HL-60 (cell line): ENCODE data around the gene ZMYND8.

ENCODE experiments used
- GABPA ChIP-seq: IDR thresholded peaks from 2 replicates; pipeline ENCODE4 v1.6.1; 2012; ENCODE audit warnings: low read depth
- TF ChIP-seq, protein P1 (sequence below): IDR thresholded peaks from one replicate; pipeline ENCODE4 v1.5.1; 2011; ENCODE audit warnings: low read length, control low read depth, inconsistent platforms; ENCODE audit not compliant: insufficient read depth
- TF ChIP-seq, protein P2 (sequence below): IDR thresholded peaks from 2 replicates; pipeline ENCODE4 v1.6.1; 2012; ENCODE audit warnings: low read depth; ENCODE audit not compliant: insufficient replicate concordance

DNA sequence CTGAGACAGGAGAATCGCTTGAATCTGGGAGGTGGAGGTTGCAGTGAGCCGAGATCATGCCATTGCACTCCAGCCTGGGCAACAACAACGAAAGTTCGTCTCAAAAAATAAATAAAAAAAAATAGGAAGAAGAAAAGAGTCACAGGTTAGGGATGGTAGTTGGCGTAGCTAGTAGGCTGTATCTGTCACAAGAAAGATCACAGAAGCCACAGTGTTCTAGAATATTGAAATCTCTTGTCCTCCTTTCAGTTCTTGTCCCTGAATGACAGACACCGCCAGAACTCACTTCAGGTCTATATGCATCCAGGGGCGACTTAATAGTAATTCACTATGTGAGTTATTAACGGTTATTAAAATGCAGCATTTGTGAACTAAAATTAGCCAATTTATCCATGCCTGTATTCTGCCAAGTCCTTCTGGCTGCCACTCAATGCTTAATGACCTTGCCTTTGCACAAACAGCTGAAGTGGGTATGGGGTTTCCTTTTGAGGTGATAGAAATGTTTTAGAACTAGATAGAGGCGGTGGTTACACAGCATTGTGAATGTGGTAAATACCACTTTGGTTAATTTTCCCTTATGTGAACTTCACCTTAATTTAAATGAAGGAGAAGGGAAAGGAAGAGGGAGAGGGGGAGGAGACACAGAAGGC is 41.3 kb upstream of the ZMYND8 start:
- TF ChIP-seq, protein P1, sequence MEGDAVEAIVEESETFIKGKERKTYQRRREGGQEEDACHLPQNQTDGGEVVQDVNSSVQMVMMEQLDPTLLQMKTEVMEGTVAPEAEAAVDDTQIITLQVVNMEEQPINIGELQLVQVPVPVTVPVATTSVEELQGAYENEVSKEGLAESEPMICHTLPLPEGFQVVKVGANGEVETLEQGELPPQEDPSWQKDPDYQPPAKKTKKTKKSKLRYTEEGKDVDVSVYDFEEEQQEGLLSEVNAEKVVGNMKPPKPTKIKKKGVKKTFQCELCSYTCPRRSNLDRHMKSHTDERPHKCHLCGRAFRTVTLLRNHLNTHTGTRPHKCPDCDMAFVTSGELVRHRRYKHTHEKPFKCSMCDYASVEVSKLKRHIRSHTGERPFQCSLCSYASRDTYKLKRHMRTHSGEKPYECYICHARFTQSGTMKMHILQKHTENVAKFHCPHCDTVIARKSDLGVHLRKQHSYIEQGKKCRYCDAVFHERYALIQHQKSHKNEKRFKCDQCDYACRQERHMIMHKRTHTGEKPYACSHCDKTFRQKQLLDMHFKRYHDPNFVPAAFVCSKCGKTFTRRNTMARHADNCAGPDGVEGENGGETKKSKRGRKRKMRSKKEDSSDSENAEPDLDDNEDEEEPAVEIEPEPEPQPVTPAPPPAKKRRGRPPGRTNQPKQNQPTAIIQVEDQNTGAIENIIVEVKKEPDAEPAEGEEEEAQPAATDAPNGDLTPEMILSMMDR: no peak
- TF ChIP-seq, protein P2, sequence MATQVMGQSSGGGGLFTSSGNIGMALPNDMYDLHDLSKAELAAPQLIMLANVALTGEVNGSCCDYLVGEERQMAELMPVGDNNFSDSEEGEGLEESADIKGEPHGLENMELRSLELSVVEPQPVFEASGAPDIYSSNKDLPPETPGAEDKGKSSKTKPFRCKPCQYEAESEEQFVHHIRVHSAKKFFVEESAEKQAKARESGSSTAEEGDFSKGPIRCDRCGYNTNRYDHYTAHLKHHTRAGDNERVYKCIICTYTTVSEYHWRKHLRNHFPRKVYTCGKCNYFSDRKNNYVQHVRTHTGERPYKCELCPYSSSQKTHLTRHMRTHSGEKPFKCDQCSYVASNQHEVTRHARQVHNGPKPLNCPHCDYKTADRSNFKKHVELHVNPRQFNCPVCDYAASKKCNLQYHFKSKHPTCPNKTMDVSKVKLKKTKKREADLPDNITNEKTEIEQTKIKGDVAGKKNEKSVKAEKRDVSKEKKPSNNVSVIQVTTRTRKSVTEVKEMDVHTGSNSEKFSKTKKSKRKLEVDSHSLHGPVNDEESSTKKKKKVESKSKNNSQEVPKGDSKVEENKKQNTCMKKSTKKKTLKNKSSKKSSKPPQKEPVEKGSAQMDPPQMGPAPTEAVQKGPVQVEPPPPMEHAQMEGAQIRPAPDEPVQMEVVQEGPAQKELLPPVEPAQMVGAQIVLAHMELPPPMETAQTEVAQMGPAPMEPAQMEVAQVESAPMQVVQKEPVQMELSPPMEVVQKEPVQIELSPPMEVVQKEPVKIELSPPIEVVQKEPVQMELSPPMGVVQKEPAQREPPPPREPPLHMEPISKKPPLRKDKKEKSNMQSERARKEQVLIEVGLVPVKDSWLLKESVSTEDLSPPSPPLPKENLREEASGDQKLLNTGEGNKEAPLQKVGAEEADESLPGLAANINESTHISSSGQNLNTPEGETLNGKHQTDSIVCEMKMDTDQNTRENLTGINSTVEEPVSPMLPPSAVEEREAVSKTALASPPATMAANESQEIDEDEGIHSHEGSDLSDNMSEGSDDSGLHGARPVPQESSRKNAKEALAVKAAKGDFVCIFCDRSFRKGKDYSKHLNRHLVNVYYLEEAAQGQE: no peak
- no peak for TF ChIP-seq GABPA
